CD4-positive, alpha-beta T cell treated with Interleukin-17A for 4 hours (primary cell): ENCODE data around the gene RRM1.
"Not testable (repeated sequence)": the region's sequence is repeated elsewhere in the genome, so short reads cannot be mapped to it uniquely, and the experiment has no call there.

Source experiments
- DNase-seq: peaks from one replicate; pipeline ENCODE4 v3.0.0-alpha.2; 2020; ENCODE audit warnings: mixed read lengths

RRM1 gene

GRCh38 chr11:4094348-4095291 lies at the start of gene RRM1:
Gene RRM1 (plus strand): TSS chr11:4094799. CDS start chr11:4095013, 214 bp downstream.
- peak; percentile 91 for DNase-seq

DNA sequence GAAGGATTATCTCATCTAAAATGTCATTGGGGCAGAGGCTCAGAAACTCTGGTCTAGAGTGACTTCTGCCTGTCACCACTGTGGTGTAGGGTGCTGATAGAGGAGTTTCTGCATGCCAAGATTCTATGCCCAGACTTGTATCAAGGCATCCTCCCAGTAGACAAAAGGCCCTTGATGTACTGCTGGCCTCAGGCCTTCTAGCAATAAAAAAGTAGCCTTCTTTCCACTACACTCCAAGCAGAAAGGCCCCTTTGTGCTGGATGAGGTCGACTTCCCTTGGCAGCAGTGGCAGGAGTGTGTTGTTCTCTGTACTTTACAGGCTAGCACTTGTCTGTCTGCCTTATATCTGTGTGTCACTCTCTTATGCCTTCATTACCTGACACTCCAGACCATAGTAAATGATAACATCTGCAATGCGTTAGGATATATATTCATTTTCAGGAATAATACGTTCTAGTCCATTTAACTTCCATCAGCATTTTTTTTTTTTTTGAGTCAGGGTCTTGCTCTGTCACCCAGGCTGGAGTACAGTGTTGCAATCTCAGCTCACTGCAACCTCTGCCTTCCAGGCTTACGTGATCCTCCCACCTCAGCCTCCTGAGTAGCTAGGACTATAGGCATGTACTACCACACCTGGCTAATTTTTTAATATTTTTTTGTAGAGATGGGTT lies 49.5 kb upstream of the RRM1 start:
- DNase-seq, result no peak

GRCh38 chr11:4048340-4048739 lies 46.3 kb upstream of the RRM1 start:
- DNase-seq, result no peak

- no peak for DNase-seq
Measured at GRCh38 chr11:4049006-4049405, 45.6 kb upstream of the RRM1 start.

- DNase-seq, result no peak
Measured at GRCh38 chr11:4050138-4050537, 44.5 kb upstream of the RRM1 start.

DNA sequence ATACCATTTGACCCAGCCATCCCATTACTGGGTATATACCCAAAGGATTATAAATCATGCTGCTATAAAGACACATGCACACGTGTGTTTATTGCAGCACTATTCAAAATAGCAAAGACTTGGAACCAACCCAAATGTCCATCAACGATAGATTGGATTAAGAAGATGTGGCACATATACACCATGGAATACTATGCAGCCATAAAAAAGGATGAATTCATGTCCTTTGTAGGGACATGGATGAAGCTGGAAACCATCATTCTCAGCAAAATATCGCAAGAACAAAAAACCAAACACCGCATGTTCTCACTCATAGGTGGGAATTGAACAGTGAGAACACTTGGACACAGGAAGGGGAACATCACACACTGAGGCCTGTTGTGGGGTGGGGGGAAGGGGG lies 41.4 kb upstream of the RRM1 start:
- not testable (repeated sequence) for DNase-seq

- no peak for DNase-seq
Measured at GRCh38 chr11:4054643-4055042, 40.0 kb upstream of the RRM1 start.

DNA sequence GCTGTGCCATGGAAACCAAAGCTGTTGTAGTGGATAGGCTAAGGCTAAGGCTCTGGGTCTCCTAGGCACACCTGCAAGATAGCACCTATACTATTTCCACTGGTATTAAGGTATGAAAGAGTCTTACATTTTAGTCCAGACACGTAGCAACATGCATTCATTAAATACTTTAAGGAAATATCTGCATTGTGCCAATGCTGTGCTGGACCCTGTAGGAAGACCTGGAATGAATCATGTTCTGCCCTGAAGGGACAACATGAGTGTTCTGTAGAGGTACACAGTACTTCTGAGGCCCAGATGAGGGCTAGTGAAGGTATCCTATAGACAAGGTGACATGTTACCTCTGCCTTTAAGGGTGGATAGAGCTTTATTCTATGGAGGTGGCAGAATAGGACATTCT lies 35.2 kb upstream of the RRM1 start:
- no peak for DNase-seq

- DNase-seq, result no peak
Measured at GRCh38 chr11:4060182-4060923, 34.2 kb upstream of the RRM1 start.

GRCh38 chr11:4061700-4062099 lies 32.9 kb upstream of the RRM1 start:
- DNase-seq, result no peak

- DNase-seq, result no peak
Measured at GRCh38 chr11:4063348-4063747, 31.3 kb upstream of the RRM1 start.

DNA sequence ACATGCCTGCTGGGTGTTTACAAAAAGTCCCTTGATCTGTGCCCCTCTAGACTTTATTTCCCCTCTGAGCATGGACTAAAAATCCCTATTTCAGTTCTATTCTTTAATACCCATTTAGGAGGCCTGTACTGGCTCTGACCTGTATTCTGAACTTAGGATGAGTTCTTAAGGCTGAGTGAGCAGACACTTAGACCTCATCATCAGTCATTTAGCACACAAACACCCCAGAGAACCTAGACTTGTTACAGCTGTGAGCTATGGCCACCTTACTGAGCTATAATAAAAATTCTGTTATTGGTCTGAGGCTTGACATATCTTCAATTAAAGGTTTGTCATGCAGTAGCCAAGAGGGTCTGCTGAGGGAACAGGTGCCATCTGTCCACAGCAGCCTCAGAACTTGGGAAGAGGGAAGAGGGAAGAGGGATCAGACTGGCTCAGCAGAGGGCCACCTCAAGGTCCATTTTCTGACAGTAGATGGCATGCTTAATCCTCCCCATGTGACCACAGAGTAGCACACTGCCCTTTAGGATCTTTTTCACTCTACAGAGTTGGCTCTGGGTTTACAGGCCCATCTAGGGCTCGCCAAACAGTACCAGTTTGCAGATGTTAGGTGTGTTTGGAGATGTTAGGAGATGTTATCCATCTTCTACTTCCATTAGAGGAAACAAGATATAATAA lies 30.2 kb upstream of the RRM1 start:
- DNase-seq, result no peak

- no peak for DNase-seq
Measured at GRCh38 chr11:4065086-4065485, 29.5 kb upstream of the RRM1 start.

GRCh38 chr11:4065601-4066377 lies 28.8 kb upstream of the RRM1 start:
- DNase-seq, result no peak

DNA sequence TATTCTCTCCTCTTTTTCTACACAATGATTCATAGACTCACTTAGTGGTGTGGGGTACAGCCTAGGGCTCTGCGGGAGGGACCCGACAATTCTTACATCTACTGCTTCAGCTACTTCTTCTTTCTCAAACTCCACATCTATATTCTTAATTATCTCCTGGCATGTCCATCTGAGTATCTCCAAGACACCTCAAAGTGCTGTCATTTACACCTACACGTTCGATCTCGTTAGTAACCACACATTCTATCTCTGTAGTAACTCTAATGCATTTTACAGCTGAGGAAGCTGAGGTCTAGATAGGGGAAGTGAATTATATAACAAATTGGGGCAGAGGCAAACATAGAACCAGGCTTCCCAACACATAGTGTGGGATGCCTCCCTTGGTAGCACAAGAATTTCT lies 27.7 kb upstream of the RRM1 start:
- no peak for DNase-seq

DNA sequence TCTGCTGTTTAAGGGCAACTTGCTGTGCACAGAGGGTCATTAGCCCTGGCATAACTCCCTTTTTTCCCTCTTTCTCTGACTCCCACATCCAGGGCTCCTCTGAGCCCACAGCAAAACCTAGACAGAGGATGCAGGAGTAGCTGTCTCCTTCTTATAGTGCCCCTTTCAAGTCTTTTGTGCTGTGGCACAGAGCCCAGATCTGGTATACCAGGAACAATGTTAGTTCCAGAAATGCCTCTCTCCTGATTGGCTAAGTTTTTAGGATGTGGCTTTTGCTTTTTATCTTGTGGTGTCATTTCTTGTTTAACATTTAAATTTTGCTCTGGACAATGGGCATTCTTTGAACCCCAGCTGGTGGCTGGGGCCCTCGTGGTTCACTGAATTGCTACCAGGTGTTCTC lies 25.6 kb upstream of the RRM1 start:
- DNase-seq, result no peak

DNA sequence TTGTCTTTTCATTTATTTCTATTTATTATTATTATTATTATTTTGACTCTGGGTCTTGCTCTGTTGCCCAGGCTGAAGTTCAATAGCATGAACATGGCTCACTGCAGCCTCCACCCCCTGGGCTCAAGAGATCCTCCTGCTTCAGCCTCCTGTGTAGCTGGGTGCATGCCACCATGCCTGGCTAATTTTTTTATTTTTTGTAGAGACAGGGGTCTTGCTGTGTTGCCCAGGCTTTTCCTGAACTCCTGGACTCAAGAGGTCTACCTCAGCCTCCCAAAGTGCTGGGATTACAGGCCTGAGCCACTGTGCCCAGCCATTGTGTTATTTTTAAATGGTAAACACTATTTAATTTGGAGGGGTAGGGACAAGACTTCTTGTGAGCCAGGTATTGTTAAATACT lies 23.3 kb upstream of the RRM1 start:
- DNase-seq, result no peak

- DNase-seq, result no peak
Measured at GRCh38 chr11:4071914-4072313, 22.7 kb upstream of the RRM1 start.

DNA sequence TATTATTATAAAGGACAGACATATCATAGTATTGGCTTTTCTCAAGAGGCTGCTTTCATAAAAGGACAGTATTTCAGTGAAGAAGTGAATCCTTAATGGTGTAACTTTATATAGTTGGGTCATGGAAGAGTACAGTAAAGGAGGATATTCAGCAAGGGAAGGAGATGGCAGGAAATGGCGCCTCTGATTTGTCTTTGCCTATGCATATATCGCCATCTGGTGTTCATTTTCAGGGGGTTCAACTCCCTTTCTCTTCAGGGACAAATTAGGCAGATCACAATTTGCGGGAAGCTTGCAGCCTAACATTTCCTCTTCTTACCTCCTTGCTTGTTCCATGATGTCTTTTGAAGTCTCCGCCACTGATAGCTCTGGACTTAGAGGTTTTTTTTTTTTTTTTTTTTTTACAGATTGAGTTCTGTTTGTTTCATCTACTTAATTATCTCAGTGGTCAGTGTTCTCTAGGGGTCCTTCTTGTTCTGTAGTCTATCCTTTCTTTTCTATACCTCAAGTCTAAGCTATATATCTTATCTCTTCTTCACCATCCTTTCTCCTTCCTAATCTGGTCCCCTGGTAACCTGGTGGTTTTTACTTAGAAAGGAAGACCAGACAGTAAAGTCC lies 21.8 kb upstream of the RRM1 start:
- DNase-seq, result peak; percentile 67

DNA sequence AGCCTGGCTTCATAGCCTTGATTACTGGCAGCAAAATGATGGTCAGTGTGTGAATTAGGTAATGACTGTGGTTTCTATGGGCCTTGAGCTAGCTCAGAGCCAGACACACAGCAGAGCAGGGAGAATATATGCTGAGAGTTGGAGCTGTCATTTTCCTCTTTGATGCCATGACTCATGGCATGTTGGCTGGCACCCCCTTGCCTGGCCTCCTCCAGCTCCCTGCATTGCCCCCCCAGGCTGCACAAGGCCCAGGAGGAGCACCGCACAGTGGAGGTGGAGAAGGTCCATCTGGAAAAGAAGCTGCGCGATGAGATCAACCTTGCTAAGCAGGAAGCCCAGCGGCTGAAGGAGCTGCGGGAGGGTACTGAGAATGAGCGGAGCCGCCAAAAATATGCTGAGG lies 20.3 kb upstream of the RRM1 start:
- DNase-seq, result no peak

GRCh38 chr11:4076774-4077173 lies 17.8 kb upstream of the RRM1 start:
- no peak for DNase-seq

DNA sequence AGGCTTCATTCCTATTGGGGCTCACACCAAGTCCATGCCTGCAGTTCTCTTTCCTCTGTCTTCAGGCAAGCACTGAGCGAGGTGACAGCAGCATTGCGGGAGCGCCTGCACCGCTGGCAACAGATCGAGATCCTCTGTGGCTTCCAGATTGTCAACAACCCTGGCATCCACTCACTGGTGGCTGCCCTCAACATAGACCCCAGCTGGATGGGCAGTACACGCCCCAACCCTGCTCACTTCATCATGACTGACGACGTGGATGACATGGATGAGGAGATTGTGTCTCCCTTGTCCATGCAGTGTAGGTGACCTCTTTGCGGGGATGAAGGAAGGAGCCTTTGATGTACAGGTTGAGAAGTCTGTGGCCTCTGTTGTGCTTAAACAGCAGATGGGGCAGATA lies 11.4 kb upstream of the RRM1 start:
- no peak for DNase-seq
